HepG2 (cell line): ENCODE measurements around the gene RBCK1. TPM values are rescaled to one million over a fixed set of nuclear protein-coding genes. Genes with fewer than 3 reads are reported as not detected.

Experiments
- ARID2 ChIP-seq: sonication (generic); formaldehyde crosslinking; IDR thresholded peaks from 2 replicates; pipeline ENCODE4 v1.8.1; 2022; ENCODE audit warnings: mild to moderate bottlenecking, missing genetic modification reagents, borderline replicate concordance
- CBX5 ChIP-seq: sonication (generic); formaldehyde crosslinking; IDR thresholded peaks from 2 replicates; pipeline ENCODE4 v1.4.0; 2020; ENCODE audit warnings: missing genetic modification reagents, borderline replicate concordance
- DR1 ChIP-seq: sonication (generic); formaldehyde crosslinking; IDR thresholded peaks from 2 replicates; pipeline ENCODE4 v1.8.0; 2021; ENCODE audit warnings: mild to moderate bottlenecking, missing genetic modification reagents, inconsistent platforms
- EEA1 ChIP-seq: sonication (generic); formaldehyde crosslinking; IDR thresholded peaks from 2 replicates; pipeline ENCODE4 v1.5.1; 2020; ENCODE audit warnings: mild to moderate bottlenecking, missing genetic modification reagents, borderline replicate concordance
- GATA4 ChIP-seq: sonication (generic); IDR thresholded peaks from 2 replicates; pipeline ENCODE4 v1.6.1; 2016; ENCODE audit warnings: antibody characterized with exemption, low read depth, borderline replicate concordance
- HIVEP1 ChIP-seq: sonication (generic); formaldehyde crosslinking; IDR thresholded peaks from 2 replicates; pipeline ENCODE4 v1.4.0; 2020; ENCODE audit warnings: mild to moderate bottlenecking, missing genetic modification reagents
- HNRNPK ChIP-seq: fragments of 200-400 bp; formaldehyde crosslinking; IDR thresholded peaks from 2 replicates; pipeline ENCODE4 v1.6.1; 2018; ENCODE audit warnings: low read length, low read depth, moderate library complexity, mild to moderate bottlenecking; ENCODE audit not compliant: poor library complexity, severe bottlenecking
- IRF9 ChIP-seq: sonication (generic); formaldehyde crosslinking; IDR thresholded peaks from 2 replicates; pipeline ENCODE4 v1.8.0; 2022; ENCODE audit warnings: missing genetic modification reagents, mild to moderate bottlenecking, borderline replicate concordance
- MED1 ChIP-seq: sonication (generic); formaldehyde crosslinking; IDR thresholded peaks from 2 replicates; pipeline ENCODE4 v1.4.0; 2020; ENCODE audit warnings: missing genetic modification reagents
- MYNN ChIP-seq: sonication (generic); formaldehyde crosslinking; IDR thresholded peaks from 2 replicates; pipeline ENCODE4 v1.4.0; 2020; ENCODE audit warnings: mild to moderate bottlenecking, low read depth, missing genetic modification reagents
- NPAS2 ChIP-seq: sonication (generic); formaldehyde crosslinking; IDR thresholded peaks from 2 replicates; pipeline ENCODE4 v1.8.0; 2022; ENCODE audit warnings: mild to moderate bottlenecking, missing genetic modification reagents, borderline replicate concordance
- PITX1 ChIP-seq: sonication (generic); formaldehyde crosslinking; IDR thresholded peaks from 2 replicates; pipeline ENCODE4 v1.5.1; 2020; ENCODE audit warnings: mild to moderate bottlenecking, missing genetic modification reagents
- SALL1 ChIP-seq: sonication (generic); formaldehyde crosslinking; IDR thresholded peaks from 2 replicates; pipeline ENCODE4 v1.8.0; 2022; ENCODE audit warnings: mild to moderate bottlenecking, missing genetic modification reagents
- SNAPC2 ChIP-seq: sonication (generic); formaldehyde crosslinking; IDR thresholded peaks from 2 replicates; pipeline ENCODE4 v1.8.1; 2022; ENCODE audit warnings: mild to moderate bottlenecking, missing genetic modification reagents
- SPEN ChIP-seq: sonication (generic); formaldehyde crosslinking; IDR thresholded peaks from 2 replicates; pipeline ENCODE4 v1.5.1; 2020; ENCODE audit warnings: low read depth, mild to moderate bottlenecking, missing genetic modification reagents
- STAT5B ChIP-seq: sonication (generic); formaldehyde crosslinking; IDR thresholded peaks from 2 replicates; pipeline ENCODE4 v1.4.0; 2020; ENCODE audit warnings: missing genetic modification reagents
- TOE1 ChIP-seq: sonication (generic); formaldehyde crosslinking; IDR thresholded peaks from 2 replicates; pipeline ENCODE4 v1.4.0; 2020; ENCODE audit warnings: mild to moderate bottlenecking, missing genetic modification reagents
- ZBTB44 ChIP-seq: sonication (generic); formaldehyde crosslinking; IDR thresholded peaks from 2 replicates; pipeline ENCODE4 v1.4.0; 2020; ENCODE audit warnings: missing genetic modification reagents
- ZNF329 ChIP-seq: sonication (generic); formaldehyde crosslinking; IDR thresholded peaks from 2 replicates; pipeline ENCODE4 v1.9.0; 2021; ENCODE audit warnings: low read depth, mild to moderate bottlenecking, missing genetic modification reagents
- ZNF333 ChIP-seq: sonication (generic); formaldehyde crosslinking; IDR thresholded peaks from 2 replicates; pipeline ENCODE4 v1.4.0; 2020; ENCODE audit warnings: mild to moderate bottlenecking, missing genetic modification reagents, borderline replicate concordance
- ZNF615 ChIP-seq: sonication (generic); formaldehyde crosslinking; IDR thresholded peaks from 2 replicates; pipeline ENCODE4 v1.5.0; 2020; ENCODE audit warnings: mild to moderate bottlenecking, missing genetic modification reagents, borderline replicate concordance
- ZNF75D ChIP-seq: sonication (generic); formaldehyde crosslinking; IDR thresholded peaks from 2 replicates; pipeline ENCODE4 v1.8.1; 2023; ENCODE audit warnings: missing genetic modification reagents, mild to moderate bottlenecking, borderline replicate concordance
- ZNF782 ChIP-seq: sonication (generic); formaldehyde crosslinking; IDR thresholded peaks from 2 replicates; pipeline ENCODE4 v1.4.0; 2020; ENCODE audit warnings: missing genetic modification reagents, mild to moderate bottlenecking, borderline replicate concordance
- polyA plus RNA-seq, 8 experiments: library from polyadenylated mRNA; depleted of rRNA in 3 of 8; stranded (reverse) in 7 of 8; unstranded in 1 of 8; fragments of >200 nt; fragmentation: Illumina TruSeq in 4 of 8; extraction: Trizol in 4 of 8; gene quantifications; 2 replicates each; pipeline versions ENCODE4 v1.2.1 to v1.2.3, GENCODE V29; 2011 to 2016; ENCODE audit warnings: low read depth in 4 of 8, missing spikeins in 1 of 8, mixed read lengths in 1 of 8; ENCODE audit not compliant: insufficient read depth in 1 of 8
- total RNA-seq, 5 experiments: library from RNA; depleted of rRNA; stranded (reverse); fragments of >200 nt; fragmentation: Illumina TruSeq; extraction: Trizol; gene quantifications; 2 replicates each; pipeline ENCODE4 v1.2.3, GENCODE V29; 2016; ENCODE audit warnings: low read depth in 1 of 5
- TF ChIP-seq, protein P1 (sequence below): IDR thresholded peaks from 2 replicates; pipeline ENCODE4 v1.6.1; 2018; ENCODE audit warnings: missing genetic modification reagents, mild to moderate bottlenecking, missing compliant biosample characterization
- TF ChIP-seq, protein P2 (sequence below): IDR thresholded peaks from 2 replicates; pipeline ENCODE4 v1.6.1; 2016; ENCODE audit warnings: low read depth, borderline replicate concordance

Gene RBCK1
- total and polyA plus RNA-seq, 2 of the 13 experiments (the other 11 are each of a cell fraction or from before 2014, with no cell fraction given) = 149 to 215 TPM

DNA sequence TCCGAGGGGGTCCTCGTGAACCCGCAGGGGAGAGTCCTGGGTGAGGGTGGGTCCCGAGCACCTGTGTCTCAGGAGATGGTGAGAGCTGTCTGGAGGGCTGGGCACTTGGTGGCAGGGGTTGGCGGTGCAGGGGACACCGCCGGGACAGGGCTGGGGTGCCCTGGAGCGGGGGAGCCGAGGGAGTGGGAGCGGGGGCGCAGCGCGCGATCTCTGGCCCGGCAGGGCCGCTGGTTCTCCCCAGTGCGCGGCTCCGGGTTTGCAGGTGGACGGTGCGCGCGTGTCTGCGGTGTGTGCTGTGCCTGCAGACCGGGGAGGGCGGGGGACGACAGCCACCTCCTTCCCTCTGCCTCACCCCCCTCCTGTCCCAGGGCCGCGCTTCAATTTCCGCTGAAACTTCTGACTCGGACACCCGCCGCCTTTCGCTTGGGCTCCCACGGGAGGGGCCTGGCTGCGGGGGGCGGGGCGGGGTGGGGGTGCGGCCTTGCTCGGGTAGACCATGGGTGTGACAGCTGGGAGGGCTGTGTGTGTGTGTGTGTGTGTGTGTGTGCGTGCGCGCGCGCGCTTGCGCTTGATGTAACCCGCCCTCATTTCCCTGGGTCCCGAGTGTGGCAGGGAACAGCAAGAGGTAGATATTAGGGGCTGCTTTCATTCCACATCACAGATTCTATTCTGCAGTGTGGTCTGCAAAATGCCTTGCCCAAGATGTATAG lies 26.4 kb upstream of the RBCK1 start (continued):
- no peak; the same call in 1 of the 2 replicates for TF ChIP-seq IRF9 (CRISPR knock-in tag)
- TF ChIP-seq SALL1 (CRISPR knock-in tag) = peak; percentile 57; the same call in 1 of the 2 replicates
- TF ChIP-seq, protein P1, sequence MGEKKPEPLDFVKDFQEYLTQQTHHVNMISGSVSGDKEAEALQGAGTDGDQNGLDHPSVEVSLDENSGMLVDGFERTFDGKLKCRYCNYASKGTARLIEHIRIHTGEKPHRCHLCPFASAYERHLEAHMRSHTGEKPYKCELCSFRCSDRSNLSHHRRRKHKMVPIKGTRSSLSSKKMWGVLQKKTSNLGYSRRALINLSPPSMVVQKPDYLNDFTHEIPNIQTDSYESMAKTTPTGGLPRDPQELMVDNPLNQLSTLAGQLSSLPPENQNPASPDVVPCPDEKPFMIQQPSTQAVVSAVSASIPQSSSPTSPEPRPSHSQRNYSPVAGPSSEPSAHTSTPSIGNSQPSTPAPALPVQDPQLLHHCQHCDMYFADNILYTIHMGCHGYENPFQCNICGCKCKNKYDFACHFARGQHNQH = peak; percentile 56; the same call in 1 of the 2 replicates
- 0 out of 2 replicates have a peak, but pooled peaks have one; percentile 2 for TF ChIP-seq MYNN (CRISPR knock-in tag)
- TF ChIP-seq HIVEP1 (CRISPR knock-in tag) = peak; percentile 49
- TF ChIP-seq GATA4 = no peak
- peak; percentile 43; the same call in 1 of the 2 replicates for TF ChIP-seq CBX5
- TF ChIP-seq, protein P2, sequence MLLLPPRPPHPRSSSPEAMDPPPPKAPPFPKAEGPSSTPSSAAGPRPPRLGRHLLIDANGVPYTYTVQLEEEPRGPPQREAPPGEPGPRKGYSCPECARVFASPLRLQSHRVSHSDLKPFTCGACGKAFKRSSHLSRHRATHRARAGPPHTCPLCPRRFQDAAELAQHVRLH (CRISPR knock-in tag) = peak; percentile 34
- peak; percentile 84 for TF ChIP-seq HNRNPK
- no peak for TF ChIP-seq DR1
- TF ChIP-seq ZNF333 = 0 out of 2 replicates have a peak, but pooled peaks have one; percentile 59
- TF ChIP-seq ZNF615 = no peak
- no peak; the same call in 1 of the 2 replicates for TF ChIP-seq ZBTB44 (CRISPR knock-in tag)
- TF ChIP-seq ZNF782 = peak; percentile 23; the same call in 1 of the 2 replicates
- TF ChIP-seq STAT5B (CRISPR knock-in tag) = 0 out of 2 replicates have a peak, but pooled peaks have one; percentile 22
- peak; percentile 79; the same call in 1 of the 2 replicates for TF ChIP-seq EEA1
- TF ChIP-seq ZNF75D (CRISPR knock-in tag) = no peak
- TF ChIP-seq SNAPC2 (CRISPR knock-in tag) = no peak; the same call in 1 of the 2 replicates
- peak; percentile 82 for TF ChIP-seq MED1
- TF ChIP-seq TOE1 = no peak
- TF ChIP-seq NPAS2 (CRISPR knock-in tag) = no peak
- peak; percentile 76 for TF ChIP-seq SPEN (CRISPR knock-in tag)
- TF ChIP-seq ZNF329 (CRISPR knock-in tag) = 0 out of 2 replicates have a peak, but pooled peaks have one; percentile 41
- TF ChIP-seq ARID2 (CRISPR knock-in tag) = no peak; the same call in 1 of the 2 replicates
- TF ChIP-seq PITX1 (CRISPR knock-in tag) = peak; percentile 36; the same call in 1 of the 2 replicates
